GM21526 (cell line): ENCODE data around the gene SERTAD4.

ENCODE experiments used
- ATAC-seq: cut with Tn5 transposase; IDR thresholded peaks from one replicate; pipeline ENCODE4 v1.9.1; 2021; ENCODE audit warnings: moderate library complexity; ENCODE audit not compliant: unreplicated experiment, low FRiP score

SERTAD4 gene

GRCh38 chr1:210231846-210232510, 618 bp upstream of the SERTAD4 start:
- no peak for ATAC-seq

GRCh38 chr1:210233216-210233494, 559 bp downstream of the SERTAD4 start:
- ATAC-seq = no peak

GRCh38 chr1:210233495-210234328, 1.1 kb downstream of the SERTAD4 start:
- ATAC-seq = no peak

- ATAC-seq = no peak
Observed at GRCh38 chr1:210234329-210234757, 1.7 kb downstream of the SERTAD4 start.

- ATAC-seq = no peak
Observed at GRCh38 chr1:210235363-210236053, 2.9 kb downstream of the SERTAD4 start.

- no peak for ATAC-seq
Observed at GRCh38 chr1:210236386-210236839, 3.8 kb downstream of the SERTAD4 start.

GRCh38 chr1:210236840-210237409, 4.3 kb downstream of the SERTAD4 start:
- ATAC-seq = no peak

GRCh38 chr1:210237479-210237878, 4.9 kb downstream of the SERTAD4 start:
- no peak for ATAC-seq

GRCh38 chr1:210237981-210238380, 5.4 kb downstream of the SERTAD4 start:
- ATAC-seq = no peak

GRCh38 chr1:210239349-210240111, 6.9 kb downstream of the SERTAD4 start:
- no peak for ATAC-seq

GRCh38 chr1:210241121-210241520, 8.5 kb downstream of the SERTAD4 start:
- ATAC-seq = no peak

GRCh38 chr1:210244746-210245367, 12.3 kb downstream of the SERTAD4 start:
- no peak for ATAC-seq

GRCh38 chr1:210246447-210246846, 13.9 kb downstream of the SERTAD4 start:
- ATAC-seq = peak; percentile 62

GRCh38 chr1:210248341-210248740, 15.7 kb downstream of the SERTAD4 start:
- no peak for ATAC-seq

- ATAC-seq = no peak
Observed at GRCh38 chr1:210250665-210250997, 18.0 kb downstream of the SERTAD4 start.

GRCh38 chr1:210250998-210251679, 18.5 kb downstream of the SERTAD4 start:
- no peak for ATAC-seq

- ATAC-seq = no peak
Observed at GRCh38 chr1:210251680-210252490, 19.3 kb downstream of the SERTAD4 start.

- ATAC-seq = no peak
Observed at GRCh38 chr1:210252621-210253051, 20.0 kb downstream of the SERTAD4 start.

- ATAC-seq = no peak
Observed at GRCh38 chr1:210254298-210254697, 21.7 kb downstream of the SERTAD4 start.
